ENCODE measurements around the gene NKX3-2. TPM values are rescaled to one million over a fixed set of nuclear protein-coding genes. Genes with fewer than 3 reads are reported as not detected.

The NKX3-2 gene
- total RNA-seq, 2 experiments from 2014 or later: 0.57 to 0.63 TPM

GRCh38 chr4:13538427-13538973 is 5.8 kb downstream of the NKX3-2 start:
- Histone ChIP-seq H3K4me1 (ENCODE audit: insufficient read depth, low read length, poor library complexity, severe bottlenecking) (no peaks in the 10 kb centered on the region), H4K20me1 (ENCODE audit: insufficient read depth, low read length) (no peaks in the 10 kb centered on the region), H2AFZ (ENCODE audit: low read length) (no peak overlapping the region), H3K4me3 (ENCODE audit: low read depth, low read length, poor library complexity, severe bottlenecking) (no peak overlapping the region), H3K27ac (ENCODE audit: low read depth, low read length, poor library complexity, severe bottlenecking) (no peak overlapping the region), H3K9me3 (ENCODE audit: low read length) (no peaks in the 10 kb centered on the region), H3K4me2 (ENCODE audit: low read length) (no peak overlapping the region), H3K9me2 (ENCODE audit: insufficient read depth, low read length) (no peaks in the 10 kb centered on the region), H3K36me3 (ENCODE audit: insufficient read depth, low read length) (no peaks in the 10 kb centered on the region), H3K79me2 (ENCODE audit: insufficient read depth, low read depth, low read length) (no peaks in the 10 kb centered on the region)
- TF ChIP-seq EZH2phosphoT487 (IDR thresholded peaks at IDR 0.05; ENCODE audit: borderline replicate concordance, low read depth, low read length): no peak
- TF ChIP-seq, protein P1, sequence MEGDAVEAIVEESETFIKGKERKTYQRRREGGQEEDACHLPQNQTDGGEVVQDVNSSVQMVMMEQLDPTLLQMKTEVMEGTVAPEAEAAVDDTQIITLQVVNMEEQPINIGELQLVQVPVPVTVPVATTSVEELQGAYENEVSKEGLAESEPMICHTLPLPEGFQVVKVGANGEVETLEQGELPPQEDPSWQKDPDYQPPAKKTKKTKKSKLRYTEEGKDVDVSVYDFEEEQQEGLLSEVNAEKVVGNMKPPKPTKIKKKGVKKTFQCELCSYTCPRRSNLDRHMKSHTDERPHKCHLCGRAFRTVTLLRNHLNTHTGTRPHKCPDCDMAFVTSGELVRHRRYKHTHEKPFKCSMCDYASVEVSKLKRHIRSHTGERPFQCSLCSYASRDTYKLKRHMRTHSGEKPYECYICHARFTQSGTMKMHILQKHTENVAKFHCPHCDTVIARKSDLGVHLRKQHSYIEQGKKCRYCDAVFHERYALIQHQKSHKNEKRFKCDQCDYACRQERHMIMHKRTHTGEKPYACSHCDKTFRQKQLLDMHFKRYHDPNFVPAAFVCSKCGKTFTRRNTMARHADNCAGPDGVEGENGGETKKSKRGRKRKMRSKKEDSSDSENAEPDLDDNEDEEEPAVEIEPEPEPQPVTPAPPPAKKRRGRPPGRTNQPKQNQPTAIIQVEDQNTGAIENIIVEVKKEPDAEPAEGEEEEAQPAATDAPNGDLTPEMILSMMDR (conservative IDR thresholded peaks at IDR 0.05; ENCODE audit: low read length): no peak
- intact Hi-C loops (cut with micrococcal nuclease; ENCODE audit: unreplicated experiment): no loop called here
- POLR2A ChIA-PET: interaction anchor here (1.1 kb wide), 1 partner anchor 11 kb away, joined by 7 read pairs; no protein-coding TSS in a partner anchor
- no TSS peak for BruUV-seq (replicated peaks)
- CTCF ChIA-PET (ENCODE audit: unreplicated experiment): no interaction called here
- DNase-seq (ENCODE audit: low spot score): no peak

- no peak overlapping the region for H3K4me2 ChIP-seq (ENCODE audit: low read length)
- BruUV-seq (replicated peaks): no TSS peak
- no peak overlapping the region for H3K27ac ChIP-seq (ENCODE audit: low read depth, low read length, poor library complexity, severe bottlenecking)
- intact Hi-C loops (cut with micrococcal nuclease; ENCODE audit: unreplicated experiment): no loop called here
- CTCF ChIA-PET (ENCODE audit: unreplicated experiment): no interaction called here
- H3K36me3 ChIP-seq (ENCODE audit: insufficient read depth, low read length): no peaks in the 10 kb centered on the region
- H3K9me3 ChIP-seq (ENCODE audit: low read length): no peaks in the 10 kb centered on the region
- POLR2A ChIA-PET: interaction anchor here (1.1 kb wide), 1 partner anchor 10 kb away, joined by 7 read pairs; no protein-coding TSS in a partner anchor
- H3K4me3 ChIP-seq (ENCODE audit: low read depth, low read length, poor library complexity, severe bottlenecking): no peak overlapping the region
- TF ChIP-seq, protein P1 (conservative IDR thresholded peaks at IDR 0.05; ENCODE audit: low read length): no peak
- no peak for TF ChIP-seq EZH2phosphoT487 (IDR thresholded peaks at IDR 0.05; ENCODE audit: borderline replicate concordance, low read depth, low read length)
- H3K4me1 ChIP-seq (ENCODE audit: insufficient read depth, low read length, poor library complexity, severe bottlenecking): no peaks in the 10 kb centered on the region
- DNase-seq (ENCODE audit: low spot score): no peak
- H4K20me1 ChIP-seq (ENCODE audit: insufficient read depth, low read length): no peaks in the 10 kb centered on the region
- H2AFZ ChIP-seq (ENCODE audit: low read length): no peak overlapping the region
- H3K9me2 ChIP-seq (ENCODE audit: insufficient read depth, low read length): no peaks in the 10 kb centered on the region
- H3K79me2 ChIP-seq (ENCODE audit: insufficient read depth, low read depth, low read length): no peaks in the 10 kb centered on the region
These were observed 6.5 kb downstream of the NKX3-2 start for GRCh38 chr4:13537832-13538177.

DNA sequence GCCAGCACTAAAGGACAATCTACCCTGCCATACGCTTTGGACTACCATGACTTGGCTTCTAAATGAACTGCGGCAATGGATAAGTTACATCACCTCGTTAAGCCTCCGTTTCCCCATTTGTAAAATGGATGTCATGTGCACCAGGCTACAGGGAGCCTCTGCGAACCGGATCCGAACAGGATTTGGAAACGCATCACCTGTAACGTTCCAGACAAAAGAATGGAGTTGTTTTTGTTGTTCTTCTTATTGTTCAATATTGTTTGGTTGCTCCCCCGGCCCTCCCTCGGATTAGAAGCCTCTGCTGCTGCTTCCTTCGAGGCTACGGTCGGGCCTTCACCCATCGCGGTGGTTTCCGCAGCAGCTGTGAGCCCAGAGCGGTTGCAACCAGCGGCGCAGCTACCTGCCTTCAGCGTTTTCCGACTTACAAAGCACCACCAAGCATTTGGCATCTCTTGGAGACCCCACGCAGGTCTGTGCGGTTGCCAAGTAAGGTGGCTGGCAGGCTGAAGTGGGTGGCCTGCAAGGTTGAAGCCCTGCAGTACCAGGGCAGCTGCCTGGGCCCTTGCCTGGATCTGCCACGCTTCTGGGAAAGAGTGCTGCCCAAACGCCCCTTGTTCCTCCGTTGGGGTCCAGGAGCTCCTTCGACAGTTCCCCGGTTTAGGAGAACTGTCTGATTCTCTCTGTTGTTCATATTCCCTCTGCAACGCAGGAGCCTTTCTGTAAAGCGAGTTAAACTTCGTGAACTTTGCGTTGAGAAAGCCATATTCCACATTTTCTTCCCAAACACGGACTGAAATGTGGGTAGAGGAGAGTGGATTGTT is 7.1 kb downstream of the NKX3-2 start:
- ChIA-PET CTCF (ENCODE audit: unreplicated experiment) (no interaction called here), POLR2A (interaction anchor here (0.6 to 1.1 kb wide), 2 partner anchors 8 to 9 kb away, joined by 3 to 7 read pairs; no protein-coding TSS in a partner anchor)

More for the DNA sequence above, 7.1 kb downstream of the NKX3-2 start:
- H3K79me2 ChIP-seq (ENCODE audit: insufficient read depth, low read depth, low read length): no peaks in the 10 kb centered on the region
- H3K9me2 ChIP-seq (ENCODE audit: insufficient read depth, low read length): no peaks in the 10 kb centered on the region
- BruUV-seq (replicated peaks): no TSS peak
- no peak overlapping the region for H3K27ac ChIP-seq (ENCODE audit: low read depth, low read length, poor library complexity, severe bottlenecking)
- no peak overlapping the region for H2AFZ ChIP-seq (ENCODE audit: low read length)
- H3K36me3 ChIP-seq (ENCODE audit: insufficient read depth, low read length): no peaks in the 10 kb centered on the region
- no peak for TF ChIP-seq EZH2phosphoT487 (IDR thresholded peaks at IDR 0.05; ENCODE audit: borderline replicate concordance, low read depth, low read length)
- TF ChIP-seq, protein P1 (conservative IDR thresholded peaks at IDR 0.05; ENCODE audit: low read length): no peak
- no peak for DNase-seq (ENCODE audit: low spot score)
- no peak overlapping the region for H3K4me2 ChIP-seq (ENCODE audit: low read length)
- no peaks in the 10 kb centered on the region for H3K4me1 ChIP-seq (ENCODE audit: insufficient read depth, low read length, poor library complexity, severe bottlenecking)
- H3K9me3 ChIP-seq (ENCODE audit: low read length): no peaks in the 10 kb centered on the region
- H3K4me3 ChIP-seq (ENCODE audit: low read depth, low read length, poor library complexity, severe bottlenecking): no peak overlapping the region
- intact Hi-C loops (cut with micrococcal nuclease; ENCODE audit: unreplicated experiment): no loop called here
- no peaks in the 10 kb centered on the region for H4K20me1 ChIP-seq (ENCODE audit: insufficient read depth, low read length)
